OCI-LY7 (cell line): ENCODE results near the gene SLC5A4. TPM values are rescaled to one million over a fixed set of nuclear protein-coding genes. Genes with fewer than 3 reads are reported as not detected.
"Not testable (repeated sequence)": the region's sequence is repeated elsewhere in the genome, so short reads cannot be mapped to it uniquely, and the experiment has no call there.

ENCODE experiments used
- BruUV-seq: library from RNA; stranded (reverse); fragments of 400-500 nt; replicated peaks from 2 replicates; lab custom pipeline; 2021; lab: Mats Ljungman, UMichigan
- CTCF ChIA-PET: fragments of 300-600 bp; sonication (Branson Sonifier 250); formaldehyde crosslinking; loops from one replicate; lab custom pipeline; 2022; ENCODE audit warnings: antibody characterized with exemption; ENCODE audit not compliant: unreplicated experiment; lab: Charles Lee
- POLR2A ChIA-PET: fragments of 300-600 bp; sonication (Branson Sonifier 250); formaldehyde crosslinking; loops from one replicate; lab custom pipeline; 2022; ENCODE audit warnings: antibody characterized with exemption; lab: Charles Lee
- DNase-seq: peaks from one replicate; pipeline ENCODE4 v3.0.0-alpha.2; 2015; ENCODE audit warnings: low spot score
- H2AFZ ChIP-seq: fragments of 200-600 bp; sonication (generic), shearing (Covaris generic); 2 replicates; pipeline ENCODE4 v1.6.1; 2014; ENCODE audit warnings: mild to moderate bottlenecking, antibody characterized with exemption, low read length, moderate library complexity
- H3K27ac ChIP-seq: fragments of 200-600 bp; sonication (generic); 2 replicates; pipeline ENCODE4 v1.5.1; 2014; ENCODE audit warnings: mixed run types, low read depth, mild to moderate bottlenecking, moderate library complexity, low read length, inconsistent platforms; ENCODE audit not compliant: poor library complexity, severe bottlenecking
- H3K36me3 ChIP-seq: fragments of 200-600 bp; sonication (generic); 2 replicates; pipeline ENCODE4 v1.6.1; 2014; ENCODE audit warnings: mild to moderate bottlenecking, antibody characterized with exemption, low read length, moderate library complexity, mixed read lengths; ENCODE audit not compliant: insufficient read depth
- H3K4me1 ChIP-seq: fragments of 200-600 bp; sonication (generic); 2 replicates; pipeline ENCODE4 v1.5.1; 2014; ENCODE audit warnings: mild to moderate bottlenecking, low read length; ENCODE audit not compliant: insufficient read depth, poor library complexity, severe bottlenecking
- H3K4me2 ChIP-seq: fragments of 200-600 bp; sonication (generic); 2 replicates; pipeline ENCODE4 v1.6.1; 2014; ENCODE audit warnings: mild to moderate bottlenecking, low read length
- H3K4me3 ChIP-seq: fragments of 200-600 bp; sonication (generic); 2 replicates; pipeline ENCODE4 v1.5.1; 2014; ENCODE audit warnings: mild to moderate bottlenecking, low read depth, low read length; ENCODE audit not compliant: poor library complexity, severe bottlenecking
- H3K79me2 ChIP-seq: fragments of 200-600 bp; sonication (generic); 2 replicates; pipeline ENCODE4 v1.6.1; 2016; ENCODE audit warnings: low read depth, mild to moderate bottlenecking, low read length, moderate library complexity, mixed read lengths; ENCODE audit not compliant: insufficient read depth
- H3K9me2 ChIP-seq: fragments of 200-600 bp; sonication (generic); 2 replicates; pipeline ENCODE4 v1.6.1; 2016; ENCODE audit warnings: mild to moderate bottlenecking, low read length, mixed read lengths; ENCODE audit not compliant: insufficient read depth
- H3K9me3 ChIP-seq: fragments of 200-600 bp; sonication (generic); 2 replicates; pipeline ENCODE4 v1.6.1; 2014; ENCODE audit warnings: mild to moderate bottlenecking, mixed run types, low read length, mixed read lengths
- H4K20me1 ChIP-seq: fragments of 200-600 bp; sonication (generic); 2 replicates; pipeline ENCODE4 v1.6.1; 2014; ENCODE audit warnings: mild to moderate bottlenecking, antibody characterized with exemption, low read length, moderate library complexity, mixed read lengths; ENCODE audit not compliant: insufficient read depth
- CTCF ChIP-seq: fragments of 200-600 bp; sonication (generic); conservative IDR thresholded peaks from 2 replicates; pipeline ENCODE4 v1.5.1; 2014; ENCODE audit warnings: mild to moderate bottlenecking, antibody characterized with exemption, low read length, moderate library complexity, mixed read lengths
- EZH2phosphoT487 ChIP-seq: fragments of 200-600 bp; sonication (generic); IDR thresholded peaks from 2 replicates; pipeline ENCODE4 v1.6.1; 2018; ENCODE audit warnings: low read depth, borderline replicate concordance, mild to moderate bottlenecking, mixed run types, antibody characterized with exemption, low read length, moderate library complexity, mixed read lengths
- intact Hi-C: fragments of 100-400 bp; cut with micrococcal nuclease; formaldehyde crosslinking; loops from one replicate; pipeline ENCODE4 v1.10.0; 2022; ENCODE audit not compliant: unreplicated experiment
- total RNA-seq, 2 experiments: library from RNA; depleted of rRNA in 1 of 2; stranded (reverse); fragments of >200 nt in 1 of 2; shearing (Covaris generic) in 1 of 2; gene quantifications; 2 replicates each; pipeline ENCODE4 v1.2.3, GENCODE V29; 2014 to 2022

The SLC5A4 gene
- total RNA-seq, 2 experiments from 2014 or later: not detected

GRCh38 chr22:32281072-32281471, 25.9 kb upstream of the SLC5A4 start:
- TF ChIP-seq EZH2phosphoT487: no peak
- no peak for TF ChIP-seq CTCF
- Histone ChIP-seq H3K4me3 (no peak overlapping the region), H3K4me1 (no peaks in the 10 kb centered on the region), H3K4me2 (no peak overlapping the region), H3K27ac (no peak overlapping the region), H4K20me1 (no peaks in the 10 kb centered on the region), H3K9me3 (no peaks in the 10 kb centered on the region), H3K79me2 (no peaks in the 10 kb centered on the region), H3K9me2 (no peaks in the 10 kb centered on the region), H3K36me3 (no peaks in the 10 kb centered on the region), H2AFZ (no peak overlapping the region)
- no TSS peak for BruUV-seq
- CTCF ChIA-PET: no interaction called here
- intact Hi-C loops: no loop called here
- DNase-seq: no peak
- POLR2A ChIA-PET: no interaction called here

GRCh38 chr22:32275353-32275752, 20.2 kb upstream of the SLC5A4 start:
- DNase-seq, H3K4me2 ChIP-seq, CTCF ChIA-PET, H3K9me2 ChIP-seq, H3K27ac ChIP-seq, intact Hi-C loops, H3K4me3 ChIP-seq, H3K79me2 ChIP-seq, H3K36me3 ChIP-seq, H2AFZ ChIP-seq, H4K20me1 ChIP-seq, H3K9me3 ChIP-seq, BruUV-seq, H3K4me1 ChIP-seq: not testable (repeated sequence)
- POLR2A ChIA-PET: interaction anchor here (0.9 kb wide), 1 partner anchor 14 kb away, joined by 3 read pairs; no protein-coding TSS in a partner anchor

GRCh38 chr22:32271389-32271788, 16.2 kb upstream of the SLC5A4 start:
- H2AFZ ChIP-seq: no peak overlapping the region
- H3K4me3 ChIP-seq: no peak overlapping the region
- no TSS peak for BruUV-seq
- H3K9me3 ChIP-seq: no peaks in the 10 kb centered on the region
- no peaks in the 10 kb centered on the region for H4K20me1 ChIP-seq
- no peak overlapping the region for H3K4me2 ChIP-seq
- no peaks in the 10 kb centered on the region for H3K79me2 ChIP-seq
- no peaks in the 10 kb centered on the region for H3K4me1 ChIP-seq
- intact Hi-C loops: no loop called here
- no peaks in the 10 kb centered on the region for H3K9me2 ChIP-seq
- DNase-seq: no peak
- H3K36me3 ChIP-seq: no peaks in the 10 kb centered on the region
- no peak for TF ChIP-seq EZH2phosphoT487
- TF ChIP-seq CTCF: no peak
- ChIA-PET CTCF (no interaction called here), POLR2A (no interaction called here)
- no peak overlapping the region for H3K27ac ChIP-seq
